ENCODE data around the gene MSH2.

The MSH2 gene

DNA sequence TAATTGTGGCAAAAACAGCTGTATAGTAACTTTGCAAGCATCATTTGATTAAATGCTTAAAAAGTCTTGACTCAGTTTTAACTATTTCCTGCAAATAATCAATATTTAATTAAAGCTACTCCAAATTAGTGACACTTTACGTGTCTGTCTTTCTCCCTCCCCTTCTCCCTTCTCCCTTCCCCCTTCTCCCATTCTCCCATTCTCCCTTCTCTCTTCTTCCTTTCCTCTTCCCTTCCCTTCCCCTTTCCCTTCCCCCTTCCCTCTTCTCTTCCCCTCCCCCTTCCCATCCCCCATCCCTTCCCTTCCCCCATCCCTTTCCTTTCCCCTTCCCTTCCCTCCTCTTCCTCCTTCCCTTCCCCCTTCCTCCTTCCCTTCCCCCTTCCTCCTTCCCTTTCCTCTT, 76.9 kb downstream of the MSH2 start:
- TF ChIP-seq EZH2phosphoT487 (IDR thresholded peaks at IDR 0.05; ENCODE audit: low read length), result no peak
- TF ChIP-seq EZH2 (optimal IDR thresholded peaks at IDR 0.05; ENCODE audit: low read depth, low read length), result no peak
- TF ChIP-seq, protein P1, sequence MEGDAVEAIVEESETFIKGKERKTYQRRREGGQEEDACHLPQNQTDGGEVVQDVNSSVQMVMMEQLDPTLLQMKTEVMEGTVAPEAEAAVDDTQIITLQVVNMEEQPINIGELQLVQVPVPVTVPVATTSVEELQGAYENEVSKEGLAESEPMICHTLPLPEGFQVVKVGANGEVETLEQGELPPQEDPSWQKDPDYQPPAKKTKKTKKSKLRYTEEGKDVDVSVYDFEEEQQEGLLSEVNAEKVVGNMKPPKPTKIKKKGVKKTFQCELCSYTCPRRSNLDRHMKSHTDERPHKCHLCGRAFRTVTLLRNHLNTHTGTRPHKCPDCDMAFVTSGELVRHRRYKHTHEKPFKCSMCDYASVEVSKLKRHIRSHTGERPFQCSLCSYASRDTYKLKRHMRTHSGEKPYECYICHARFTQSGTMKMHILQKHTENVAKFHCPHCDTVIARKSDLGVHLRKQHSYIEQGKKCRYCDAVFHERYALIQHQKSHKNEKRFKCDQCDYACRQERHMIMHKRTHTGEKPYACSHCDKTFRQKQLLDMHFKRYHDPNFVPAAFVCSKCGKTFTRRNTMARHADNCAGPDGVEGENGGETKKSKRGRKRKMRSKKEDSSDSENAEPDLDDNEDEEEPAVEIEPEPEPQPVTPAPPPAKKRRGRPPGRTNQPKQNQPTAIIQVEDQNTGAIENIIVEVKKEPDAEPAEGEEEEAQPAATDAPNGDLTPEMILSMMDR (IDR thresholded peaks at IDR 0.05; ENCODE audit: low read length), result no peak
- H3K36me3 ChIP-seq (replicated peaks; ENCODE audit: insufficient read depth, low read length), result no peaks in the 10 kb centered on the region
- DNase-seq, result no peak

DNA sequence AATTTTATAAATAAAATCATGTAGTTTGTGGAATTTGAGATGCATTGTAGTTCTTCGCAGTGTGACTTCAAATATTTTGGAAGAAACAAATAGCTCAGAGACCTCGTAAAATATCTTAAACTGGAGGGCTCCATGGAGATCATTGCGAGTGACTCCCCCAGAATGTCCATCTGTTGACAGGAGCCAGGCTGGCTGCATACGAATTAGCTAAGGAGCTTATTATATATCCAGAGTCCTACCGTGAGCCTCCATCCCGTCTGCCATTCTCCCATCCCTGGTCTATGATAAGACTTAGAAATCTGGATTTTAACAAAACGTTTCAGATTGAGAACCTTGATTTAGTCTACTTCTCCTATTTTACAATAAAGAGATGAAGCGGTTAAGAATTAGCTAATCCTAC, 80.2 kb downstream of the MSH2 start:
- H3K9me3 ChIP-seq (replicated peaks; ENCODE audit: insufficient read depth, low read length), result no peaks in the 10 kb centered on the region
- H3K79me2 ChIP-seq (ENCODE audit: low read length), result no peaks in the 10 kb centered on the region
- TF ChIP-seq, protein P1 (IDR thresholded peaks at IDR 0.05; ENCODE audit: low read length), result no peak
- no peak for TF ChIP-seq EZH2 (optimal IDR thresholded peaks at IDR 0.05; ENCODE audit: low read depth, low read length)
- H3K4me2 ChIP-seq (ENCODE audit: low read depth, low read length), result no peak overlapping the region
- H3K27ac ChIP-seq (ENCODE audit: low read length), result no peak overlapping the region
- H2AFZ ChIP-seq (ENCODE audit: low read length), result no peak overlapping the region
- no peaks in the 10 kb centered on the region for H3K9me2 ChIP-seq (replicated peaks; ENCODE audit: insufficient read depth, low read length)
- no peak for DNase-seq
- H3K36me3 ChIP-seq (replicated peaks; ENCODE audit: insufficient read depth, low read length), result no peaks in the 10 kb centered on the region
- no peak overlapping the region for H3K9ac ChIP-seq (ENCODE audit: low read length)
- no peaks in the 10 kb centered on the region for H3K27me3 ChIP-seq (replicated peaks; ENCODE audit: insufficient read depth, low read length)
- no peak overlapping the region for H3K4me3 ChIP-seq (ENCODE audit: low read length)
- no peaks in the 10 kb centered on the region for H4K20me1 ChIP-seq (ENCODE audit: insufficient read depth, low read length)
- H3F3A ChIP-seq (ENCODE audit: insufficient read depth, low read length), result no peaks in the 10 kb centered on the region
- H3K4me1 ChIP-seq (ENCODE audit: low read length), result no peaks in the 10 kb centered on the region

More for the DNA sequence above, 76.9 kb downstream of the MSH2 start:
- no peak overlapping the region for H3K9ac ChIP-seq (ENCODE audit: low read length)
- H3K79me2 ChIP-seq (ENCODE audit: low read length), result no peaks in the 10 kb centered on the region
- no peaks in the 10 kb centered on the region for H3K4me1 ChIP-seq (ENCODE audit: low read length)
- H3K4me2 ChIP-seq (ENCODE audit: low read depth, low read length), result no peak overlapping the region
- H3K27me3 ChIP-seq (replicated peaks; ENCODE audit: insufficient read depth, low read length), result no peaks in the 10 kb centered on the region
- no peaks in the 10 kb centered on the region for H4K20me1 ChIP-seq (ENCODE audit: insufficient read depth, low read length)
- no peaks in the 10 kb centered on the region for H3K9me3 ChIP-seq (replicated peaks; ENCODE audit: insufficient read depth, low read length)
- no peak overlapping the region for H3K4me3 ChIP-seq (ENCODE audit: low read length)
- H2AFZ ChIP-seq (ENCODE audit: low read length), result no peak overlapping the region
- no peaks in the 10 kb centered on the region for H3F3A ChIP-seq (ENCODE audit: insufficient read depth, low read length)
- no peaks in the 10 kb centered on the region for H3K9me2 ChIP-seq (replicated peaks; ENCODE audit: insufficient read depth, low read length)
- H3K27ac ChIP-seq (ENCODE audit: low read length), result no peak overlapping the region

DNA sequence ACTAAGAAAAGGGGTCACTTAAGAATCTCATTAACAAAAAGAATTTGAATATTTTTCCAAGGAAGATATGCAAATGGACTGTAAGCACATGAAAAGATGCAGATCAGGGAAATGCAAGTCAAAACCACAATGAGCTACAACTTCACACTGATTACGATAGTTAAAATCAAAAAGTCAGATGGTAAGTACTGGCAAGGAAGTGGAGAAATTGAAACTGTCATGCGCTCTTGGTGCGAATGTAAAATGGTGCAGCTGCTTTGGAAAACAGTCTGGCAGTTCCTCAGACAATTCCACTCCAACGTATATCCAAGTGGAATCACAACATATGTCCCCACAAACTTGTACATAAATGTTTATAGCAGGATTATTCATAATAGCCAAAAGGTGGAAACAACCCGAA, 81.4 kb downstream of the MSH2 start:
- H3K4me1 ChIP-seq (ENCODE audit: low read length), result no peaks in the 10 kb centered on the region
- no peaks in the 10 kb centered on the region for H3K36me3 ChIP-seq (replicated peaks; ENCODE audit: insufficient read depth, low read length)
- H3K79me2 ChIP-seq (ENCODE audit: low read length), result no peaks in the 10 kb centered on the region
- no peak for TF ChIP-seq EZH2phosphoT487 (IDR thresholded peaks at IDR 0.05; ENCODE audit: low read length)
- TF ChIP-seq, protein P1 (IDR thresholded peaks at IDR 0.05; ENCODE audit: low read length), result no peak
- H3F3A ChIP-seq (ENCODE audit: insufficient read depth, low read length), result no peaks in the 10 kb centered on the region
- no peaks in the 10 kb centered on the region for H4K20me1 ChIP-seq (ENCODE audit: insufficient read depth, low read length)
- no peak overlapping the region for H3K27ac ChIP-seq (ENCODE audit: low read length)
- no peak overlapping the region for H2AFZ ChIP-seq (ENCODE audit: low read length)
- no peak for DNase-seq
- no peak overlapping the region for H3K4me2 ChIP-seq (ENCODE audit: low read depth, low read length)
- no peaks in the 10 kb centered on the region for H3K27me3 ChIP-seq (replicated peaks; ENCODE audit: insufficient read depth, low read length)
- no peaks in the 10 kb centered on the region for H3K9me3 ChIP-seq (replicated peaks; ENCODE audit: insufficient read depth, low read length)
- no peak overlapping the region for H3K9ac ChIP-seq (ENCODE audit: low read length)
- H3K9me2 ChIP-seq (replicated peaks; ENCODE audit: insufficient read depth, low read length), result no peaks in the 10 kb centered on the region
- H3K4me3 ChIP-seq (ENCODE audit: low read length), result no peak overlapping the region

Measured in MM.1S (cell line).